HG03442 (cell line): ENCODE results near the gene GHDC.
"Not testable (repeated sequence)": the region's sequence is repeated elsewhere in the genome, so short reads cannot be mapped to it uniquely, and the experiment has no call there.

ENCODE experiments used
- ATAC-seq: cut with Tn5 transposase; IDR thresholded peaks from one replicate; pipeline ENCODE4 v1.9.1; 2021; ENCODE audit warnings: mild to moderate bottlenecking, moderate library complexity; ENCODE audit not compliant: unreplicated experiment

Gene GHDC

GRCh38 chr17:42159796-42160530 is 34.3 kb downstream of the GHDC start:
- no peak for ATAC-seq

- no peak for ATAC-seq
Measured at GRCh38 chr17:42155614-42156045, 38.7 kb downstream of the GHDC start.

- ATAC-seq, result no peak
Measured at GRCh38 chr17:42153919-42154742, 40.2 kb downstream of the GHDC start.

- ATAC-seq, result no peak
Measured at GRCh38 chr17:42146911-42147607, 47.2 kb downstream of the GHDC start.

- not testable (repeated sequence) for ATAC-seq
Measured at GRCh38 chr17:42143138-42143537, 51.2 kb downstream of the GHDC start.

- no peak for ATAC-seq
Measured at GRCh38 chr17:42142371-42142896, 51.9 kb downstream of the GHDC start.

- no peak for ATAC-seq
Measured at GRCh38 chr17:42141382-42141781, 52.9 kb downstream of the GHDC start.

GRCh38 chr17:42140690-42141089 is 53.6 kb downstream of the GHDC start:
- not testable (repeated sequence) for ATAC-seq
